Sigmoid colon (tissue), 7 donors: ENCODE data around the gene PRSS48. TPM values are rescaled to one million over a fixed set of nuclear protein-coding genes. Genes with fewer than 3 reads are reported as not detected.

Experiments used
- DNase-seq: peaks from one replicate; pipeline ENCODE4 v3.0.0-alpha.2; 2019
- H3K27ac ChIP-seq, 4 donors: fragments of 200-600 bp; sonication (generic); one replicate each; pipeline ENCODE4 v1.5.1; 2016 to 2019; ENCODE audit warnings: mild to moderate bottlenecking in 1 of 4
- H3K27me3 ChIP-seq, 3 donors: fragments of 200-600 bp; sonication (generic); one replicate each; pipeline ENCODE4 v1.5.1; 2019; ENCODE audit warnings: mild to moderate bottlenecking in 1 of 3
- H3K36me3 ChIP-seq, 4 donors: fragments of 200-600 bp; sonication (generic); one replicate each; pipeline ENCODE4 v1.5.1; 2016 to 2019
- H3K4me1 ChIP-seq, 4 donors: fragments of 200-600 bp; sonication (generic); one replicate each; pipeline ENCODE4 v1.5.1; 2017 to 2019
- H3K4me3 ChIP-seq, 4 donors: fragments of 200-600 bp; sonication (generic); one replicate each; pipeline ENCODE4 v1.5.1; 2017 to 2019; ENCODE audit warnings: mild to moderate bottlenecking in 2 of 4, moderate library complexity in 1 of 4
- H3K9me3 ChIP-seq, 4 donors: fragments of 200-600 bp in 3 of 4; sonication (generic) in 3 of 4; one replicate each; pipeline versions ENCODE4 v1.5.1 to v1.6.1; 2013 to 2019
- EP300 ChIP-seq, 4 donors: sonication (generic); formaldehyde crosslinking; IDR thresholded peaks; one replicate each; pipeline ENCODE4 v1.6.1; 2017; ENCODE audit warnings: antibody characterized with exemption in 4 of 4
- POLR2A ChIP-seq, 2 donors: fragments of 450-650 bp; IDR thresholded peaks; one replicate each; pipeline ENCODE4 v1.6.1; 2016; ENCODE audit warnings: antibody characterized with exemption in 2 of 2, mild to moderate bottlenecking in 2 of 2, moderate library complexity in 2 of 2
- POLR2AphosphoS5 ChIP-seq, 4 donors: sonication (generic); formaldehyde crosslinking; IDR thresholded peaks; one replicate each; pipeline ENCODE4 v1.6.1; 2017; ENCODE audit warnings: antibody characterized with exemption in 4 of 4
- WGBS, 2 donors: extraction: QIAGEN DNeasy Blood & Tissue Kit; methylation state at CpG; one replicate each; pipeline ENCODE4 v1.1.7; 2013; 5-methylcytosine and 5-hydroxymethylcytosine counted together
- intact Hi-C: fragments of 100-400 bp; cut with DNase I; formaldehyde crosslinking; loops from one replicate; pipeline ENCODE4 v1.15.1; 2023
- polyA plus RNA-seq, 3 donors: library from polyadenylated mRNA; stranded (reverse); fragments of 200-250 nt; gene quantifications; one replicate each; pipeline ENCODE4 v1.2.3, GENCODE V29; 2013
- total RNA-seq, 4 donors: library from RNA; depleted of rRNA; stranded (reverse); fragments of >200 nt; gene quantifications; one replicate each; pipeline ENCODE4 v1.1.0, GENCODE V29; 2016
- TF ChIP-seq, protein P1 (sequence below), 4 experiments: fragments of 450-650 bp in 3 of 4; fragments of 200-600 bp in 1 of 4; IDR thresholded peaks; one replicate each; pipeline ENCODE4 v1.5.1; 2016 to 2019; ENCODE audit warnings: antibody characterized with exemption in 4 of 4, mild to moderate bottlenecking in 3 of 4, moderate library complexity in 2 of 4
- donor health status: healthy with polysubstance abuse.
- donor health status: Bipolar disorder and iron deficiency.
- donor health status: healthy.

PRSS48 gene
- total and polyA plus RNA-seq, 7 donors = not detected

DNA sequence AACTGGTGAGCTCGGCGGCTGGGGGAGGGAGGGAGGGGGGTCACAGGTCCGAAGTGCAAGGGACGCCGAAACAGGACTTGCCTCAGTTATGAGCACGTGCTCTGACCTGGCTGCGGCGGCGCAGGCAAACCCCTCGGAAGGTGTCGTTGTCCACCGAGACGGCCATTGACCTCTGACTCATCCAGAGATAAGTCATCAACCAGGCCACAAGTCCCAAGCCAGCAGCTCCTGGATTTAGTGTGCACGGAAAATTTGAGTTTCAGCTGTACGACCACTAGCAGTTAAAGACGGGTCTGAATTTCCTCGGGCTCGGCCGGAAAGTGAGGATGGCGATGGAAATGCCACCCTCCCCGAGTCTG, 47.8 kb downstream of the PRSS48 start:
- H3K27ac ChIP-seq = peak overlapping the region; percentile 89 to 95 (median 92)
- intact Hi-C loops = loop anchor here (2.0 to 10.0 kb wide), 3 partner anchors 156 to 730 kb away; no protein-coding TSS in a partner anchor
- H3K4me1 ChIP-seq = peaks cover 0 to 48% (median 36%) of the 10 kb centered on the region in 4 donors
- H3K27me3 ChIP-seq = no peaks in the 10 kb centered on the region
- TF ChIP-seq, protein P1, sequence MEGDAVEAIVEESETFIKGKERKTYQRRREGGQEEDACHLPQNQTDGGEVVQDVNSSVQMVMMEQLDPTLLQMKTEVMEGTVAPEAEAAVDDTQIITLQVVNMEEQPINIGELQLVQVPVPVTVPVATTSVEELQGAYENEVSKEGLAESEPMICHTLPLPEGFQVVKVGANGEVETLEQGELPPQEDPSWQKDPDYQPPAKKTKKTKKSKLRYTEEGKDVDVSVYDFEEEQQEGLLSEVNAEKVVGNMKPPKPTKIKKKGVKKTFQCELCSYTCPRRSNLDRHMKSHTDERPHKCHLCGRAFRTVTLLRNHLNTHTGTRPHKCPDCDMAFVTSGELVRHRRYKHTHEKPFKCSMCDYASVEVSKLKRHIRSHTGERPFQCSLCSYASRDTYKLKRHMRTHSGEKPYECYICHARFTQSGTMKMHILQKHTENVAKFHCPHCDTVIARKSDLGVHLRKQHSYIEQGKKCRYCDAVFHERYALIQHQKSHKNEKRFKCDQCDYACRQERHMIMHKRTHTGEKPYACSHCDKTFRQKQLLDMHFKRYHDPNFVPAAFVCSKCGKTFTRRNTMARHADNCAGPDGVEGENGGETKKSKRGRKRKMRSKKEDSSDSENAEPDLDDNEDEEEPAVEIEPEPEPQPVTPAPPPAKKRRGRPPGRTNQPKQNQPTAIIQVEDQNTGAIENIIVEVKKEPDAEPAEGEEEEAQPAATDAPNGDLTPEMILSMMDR (IDR thresholded peaks at IDR 0.05) = no peak
- TF ChIP-seq EP300 (IDR thresholded peaks at IDR 0.05) (no peak), POLR2A (IDR thresholded peaks at IDR 0.05) (no peak), POLR2AphosphoS5 (IDR thresholded peaks at IDR 0.05) (peak in 2 of 4 donors; percentile 37)
- DNase-seq = peak; percentile 77
- H3K9me3 ChIP-seq = no peaks in the 10 kb centered on the region
- WGBS, 2 donors = 1 to 3% methylated on average over 21 of the region's 21 CpGs
- no peaks in the 10 kb centered on the region for H3K36me3 ChIP-seq
- H3K4me3 ChIP-seq = peak overlapping the region; percentile 52 to 80 (median 68)

DNA sequence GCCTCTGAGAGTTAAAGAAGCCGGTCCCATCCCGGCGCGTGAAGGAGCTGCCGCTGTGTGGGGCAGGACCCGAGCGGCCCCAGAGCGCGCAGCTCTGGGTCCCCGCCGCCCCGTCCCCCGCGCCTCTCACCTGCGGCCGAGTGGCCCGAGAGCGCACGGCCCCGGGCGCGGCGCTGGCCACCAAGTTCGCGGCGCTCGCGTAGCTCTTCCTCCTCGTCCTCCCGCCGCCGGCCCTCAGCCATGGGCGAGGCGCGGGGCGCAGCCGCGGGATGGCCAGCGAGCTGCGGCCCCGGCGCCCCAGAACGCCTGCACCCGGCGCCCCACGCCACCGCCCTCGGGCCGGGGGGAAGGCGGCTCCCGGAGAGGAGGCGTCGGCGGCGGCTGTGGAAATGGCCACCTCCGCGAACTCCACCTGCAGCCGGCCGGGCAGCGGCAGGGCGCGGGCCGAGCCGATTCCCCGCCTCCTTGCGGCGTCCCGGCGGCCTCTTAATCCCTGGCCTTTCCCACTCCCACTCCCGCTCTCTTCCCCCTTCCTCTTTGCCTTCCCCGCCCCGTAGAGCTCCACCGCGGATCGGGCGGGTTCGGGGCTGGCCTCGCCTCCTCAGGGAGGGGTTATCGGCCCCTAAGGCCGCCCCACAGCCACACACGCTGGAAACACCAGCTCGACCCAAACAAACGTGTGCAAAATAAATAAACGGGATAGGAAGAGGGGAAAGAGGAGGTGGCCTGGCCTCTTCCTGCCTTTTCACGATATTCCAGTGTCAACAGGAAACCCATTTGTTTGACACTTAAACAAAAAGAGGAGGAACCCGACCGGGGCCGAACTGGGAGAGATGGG, 48.4 kb downstream of the PRSS48 start, which contains the start of gene SH3D19:
TSS of gene SH3D19 (minus strand) at position 495 of the 838 bp plus-strand sequence. CDS start at position 242, 253 bp downstream.
- Histone ChIP-seq H3K4me3 (peak within 1 kb of the TSS; percentile 52 to 80 (median 68)), H3K9me3 (no peaks in the 10 kb centered on the region), H3K36me3 (no peaks in the 10 kb centered on the region), H3K4me1 (peaks cover 0 to 42% (median 33%) of the 10 kb centered on the region in 4 donors), H3K27me3 (no peaks in the 10 kb centered on the region), H3K27ac (peak within 1 kb of the TSS; percentile 89 to 95 (median 92))
- DNase-seq = peak; percentile 89
- intact Hi-C loops = loop anchor here (2.0 to 10.0 kb wide), 2 partner anchors 157 to 731 kb away; no protein-coding TSS in a partner anchor
- TF ChIP-seq POLR2AphosphoS5 (IDR thresholded peaks at IDR 0.05) (peak; percentile 69 to 85 (median 82)), EP300 (IDR thresholded peaks at IDR 0.05) (no peak), POLR2A (IDR thresholded peaks at IDR 0.05) (peak; percentile 35 to 68)
- TF ChIP-seq, protein P1 (IDR thresholded peaks at IDR 0.05) = no peak
- 1 to 2% methylated on average over 88 of the region's 88 CpGs for WGBS, 2 donors

DNA sequence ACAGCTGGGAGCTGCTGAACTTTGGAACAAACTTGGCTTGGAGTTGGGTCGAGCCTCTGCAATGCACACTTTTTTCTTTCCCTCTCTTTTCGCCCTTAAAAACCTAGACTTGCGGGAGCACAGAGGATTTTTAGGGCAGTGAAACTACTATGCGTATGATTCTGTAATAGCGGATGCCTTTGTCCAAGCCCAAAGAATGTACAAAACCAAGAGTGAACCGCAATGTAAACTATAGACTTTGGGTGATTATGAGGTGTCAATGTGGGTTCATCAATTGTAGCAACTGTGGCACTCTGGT, 48.9 kb downstream of the PRSS48 start:
- Histone ChIP-seq H3K4me1 (peaks cover 0 to 36% (median 30%) of the 10 kb centered on the region in 4 donors), H3K9me3 (no peaks in the 10 kb centered on the region), H3K4me3 (peak overlapping the region; percentile 52 to 80 (median 68)), H3K27ac (peak overlapping the region; percentile 89 to 95 (median 92)), H3K27me3 (no peaks in the 10 kb centered on the region), H3K36me3 (no peaks in the 10 kb centered on the region)
- TF ChIP-seq, protein P1 (IDR thresholded peaks at IDR 0.05) = no peak
- no peak for TF ChIP-seq POLR2AphosphoS5 (IDR thresholded peaks at IDR 0.05)
- TF ChIP-seq POLR2A (IDR thresholded peaks at IDR 0.05) = no peak
- TF ChIP-seq EP300 (IDR thresholded peaks at IDR 0.05) = no peak
- 19 to 47% methylated on average over 6 of the region's 6 CpGs for WGBS, 2 donors
- intact Hi-C loops = loop anchor here (2.0 to 10.0 kb wide), 2 partner anchors 157 to 731 kb away; no protein-coding TSS in a partner anchor
- DNase-seq = no peak

DNA sequence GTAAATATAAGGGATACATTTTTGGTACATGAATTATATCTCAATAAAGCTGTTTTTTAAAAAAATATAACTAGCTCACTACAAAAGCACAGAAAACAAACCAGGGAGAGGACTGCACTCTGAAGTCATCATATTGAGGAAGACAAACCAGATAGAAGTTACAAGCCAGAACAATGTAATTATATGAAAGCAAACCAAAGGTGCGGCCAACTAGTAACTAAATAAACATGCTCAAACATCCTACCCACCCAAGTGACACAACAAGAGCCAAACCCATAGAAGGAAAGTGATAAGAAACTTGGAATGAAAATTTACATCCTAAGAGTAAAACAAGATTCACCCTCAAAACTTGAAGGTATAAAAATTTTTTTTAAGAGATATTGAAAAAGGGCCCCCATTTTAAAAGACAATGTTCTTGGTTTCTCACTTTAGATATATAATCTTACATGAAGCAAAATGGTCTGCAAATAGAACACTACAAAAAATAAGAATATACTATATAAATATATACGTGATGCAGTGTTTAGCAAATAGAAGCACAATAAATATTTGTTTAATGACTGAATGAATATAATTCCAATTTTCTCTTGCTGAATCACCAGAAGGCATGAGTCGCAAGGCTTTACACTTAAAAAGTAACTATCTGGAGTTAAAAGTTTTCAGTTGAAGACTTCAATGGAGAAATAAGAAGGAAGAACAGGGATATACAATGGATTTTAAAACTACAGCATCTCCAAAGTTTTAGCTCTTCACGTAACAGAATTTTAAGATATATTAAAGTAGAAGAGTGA, 52.5 kb downstream of the PRSS48 start:
- intact Hi-C loops = loop anchor here (10.0 kb wide), 1 partner anchor 735 kb away; no protein-coding TSS in a partner anchor
- WGBS, 2 donors = 50 to 75% methylated on average over 4 of the region's 4 CpGs
- DNase-seq = no peak
- Histone ChIP-seq H3K27me3 (no peaks in the 10 kb centered on the region), H3K9me3 (no peaks in the 10 kb centered on the region), H3K27ac (no peak overlapping the region), H3K36me3 (no peaks in the 10 kb centered on the region), H3K4me1 (peaks cover 0 to 4% (median 4%) of the 10 kb centered on the region in 4 donors), H3K4me3 (no peak overlapping the region)
- TF ChIP-seq, protein P1 (IDR thresholded peaks at IDR 0.05) = no peak
- TF ChIP-seq EP300 (IDR thresholded peaks at IDR 0.05) (no peak), POLR2A (IDR thresholded peaks at IDR 0.05) (no peak), POLR2AphosphoS5 (IDR thresholded peaks at IDR 0.05) (no peak)
